Measurements from ENCODE around the gene COIL.
A peak's percentile ranks its signal among the peaks of the same experiment; 100 is the strongest.
"Not testable (repeated sequence)": the region's sequence is repeated elsewhere in the genome, so short reads cannot be mapped to it uniquely, and the experiment has no call there.

Gene COIL, protein sequence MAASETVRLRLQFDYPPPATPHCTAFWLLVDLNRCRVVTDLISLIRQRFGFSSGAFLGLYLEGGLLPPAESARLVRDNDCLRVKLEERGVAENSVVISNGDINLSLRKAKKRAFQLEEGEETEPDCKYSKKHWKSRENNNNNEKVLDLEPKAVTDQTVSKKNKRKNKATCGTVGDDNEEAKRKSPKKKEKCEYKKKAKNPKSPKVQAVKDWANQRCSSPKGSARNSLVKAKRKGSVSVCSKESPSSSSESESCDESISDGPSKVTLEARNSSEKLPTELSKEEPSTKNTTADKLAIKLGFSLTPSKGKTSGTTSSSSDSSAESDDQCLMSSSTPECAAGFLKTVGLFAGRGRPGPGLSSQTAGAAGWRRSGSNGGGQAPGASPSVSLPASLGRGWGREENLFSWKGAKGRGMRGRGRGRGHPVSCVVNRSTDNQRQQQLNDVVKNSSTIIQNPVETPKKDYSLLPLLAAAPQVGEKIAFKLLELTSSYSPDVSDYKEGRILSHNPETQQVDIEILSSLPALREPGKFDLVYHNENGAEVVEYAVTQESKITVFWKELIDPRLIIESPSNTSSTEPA
- total RNA-seq, result 22.1 to 31.0 reads per million in 2 donors

- peak; percentile 84 to 94 (median 88) for DNase-seq
Measured at GRCh38 chr17:56960596-56961538, at the start of gene COIL. TSS of gene COIL (minus strand) at chr17:56961050. CDS start at chr17:56961019, 31 bp downstream.

DNA sequence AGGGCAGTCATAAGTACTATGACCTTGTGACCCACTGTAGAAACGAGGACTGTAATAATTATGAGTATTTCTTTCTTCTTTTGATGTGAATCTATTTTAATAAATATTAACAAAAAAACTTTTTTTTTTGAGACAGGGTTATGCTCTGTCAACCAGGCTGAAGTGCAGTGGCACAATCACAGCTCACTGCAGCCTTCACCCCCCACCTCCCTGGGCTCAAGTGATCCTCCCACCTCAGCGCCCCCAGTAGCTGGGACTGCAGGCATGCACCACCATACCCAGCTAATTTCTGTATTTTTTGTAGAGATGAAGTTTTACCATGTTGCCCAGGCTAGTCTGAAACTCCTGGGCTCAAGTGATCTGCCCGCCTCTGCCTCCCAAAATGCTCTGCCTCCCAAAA, 49.6 kb upstream of the COIL start:
- DNase-seq, result no peak

- DNase-seq, result peak in 4 of 5 experiments; percentile 2 to 69 (median 26)
Measured at GRCh38 chr17:57009737-57010445, 49.0 kb upstream of the COIL start.

DNA sequence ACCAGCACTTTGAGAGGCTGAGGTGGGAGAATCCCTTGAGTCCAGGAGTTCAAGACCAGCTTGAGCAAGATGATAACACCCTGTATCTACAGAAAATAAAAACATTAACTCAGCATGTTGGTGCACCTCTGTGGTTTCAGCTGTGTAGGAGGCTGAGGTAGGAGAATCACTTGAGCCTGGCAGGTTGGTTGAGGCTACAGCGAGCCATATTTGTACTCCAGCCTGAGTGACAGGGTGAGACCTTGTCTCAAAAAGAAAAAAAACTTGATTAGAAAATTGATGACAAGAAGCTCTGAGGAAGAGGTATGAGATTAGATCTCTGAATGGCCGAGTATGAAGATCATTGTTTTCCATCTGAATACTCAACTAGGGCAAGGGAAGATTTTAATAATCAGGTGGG, 48.1 kb upstream of the COIL start:
- DNase-seq, result peak in 1 of 5 experiments; percentile 11

DNA sequence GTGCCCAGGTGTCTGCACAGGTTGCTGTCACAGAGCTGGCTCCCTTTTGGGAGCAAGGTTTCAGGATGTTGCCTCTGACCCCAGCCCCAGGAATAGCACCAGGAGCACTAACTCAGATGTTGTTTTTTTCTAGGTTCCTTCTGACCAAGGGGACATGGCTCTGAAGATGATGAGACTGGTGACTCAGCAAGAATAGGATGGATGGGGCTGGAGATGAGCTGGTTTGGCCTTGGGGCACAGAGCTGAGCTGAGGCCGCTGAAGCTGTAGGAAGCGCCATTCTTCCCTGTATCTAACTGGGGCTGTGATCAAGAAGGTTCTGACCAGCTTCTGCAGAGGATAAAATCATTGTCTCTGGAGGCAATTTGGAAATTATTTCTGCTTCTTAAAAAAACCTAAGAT, 45.2 kb upstream of the COIL start:
- DNase-seq, result no peak

- DNase-seq, result peak in 1 of 5 experiments; percentile 21
Measured at GRCh38 chr17:57004944-57005579, 44.2 kb upstream of the COIL start.

GRCh38 chr17:57002904-57003303, 42.1 kb upstream of the COIL start:
- no peak for DNase-seq

GRCh38 chr17:57001541-57001940, 40.7 kb upstream of the COIL start:
- no peak for DNase-seq

GRCh38 chr17:56997313-56997712, 36.5 kb upstream of the COIL start:
- DNase-seq, result no peak

- no peak for DNase-seq
Measured at GRCh38 chr17:56995766-56996165, 34.9 kb upstream of the COIL start.

- no peak for DNase-seq
Measured at GRCh38 chr17:56994009-56994792, 33.4 kb upstream of the COIL start.

- no peak for DNase-seq
Measured at GRCh38 chr17:56992364-56992763, 31.5 kb upstream of the COIL start.

DNA sequence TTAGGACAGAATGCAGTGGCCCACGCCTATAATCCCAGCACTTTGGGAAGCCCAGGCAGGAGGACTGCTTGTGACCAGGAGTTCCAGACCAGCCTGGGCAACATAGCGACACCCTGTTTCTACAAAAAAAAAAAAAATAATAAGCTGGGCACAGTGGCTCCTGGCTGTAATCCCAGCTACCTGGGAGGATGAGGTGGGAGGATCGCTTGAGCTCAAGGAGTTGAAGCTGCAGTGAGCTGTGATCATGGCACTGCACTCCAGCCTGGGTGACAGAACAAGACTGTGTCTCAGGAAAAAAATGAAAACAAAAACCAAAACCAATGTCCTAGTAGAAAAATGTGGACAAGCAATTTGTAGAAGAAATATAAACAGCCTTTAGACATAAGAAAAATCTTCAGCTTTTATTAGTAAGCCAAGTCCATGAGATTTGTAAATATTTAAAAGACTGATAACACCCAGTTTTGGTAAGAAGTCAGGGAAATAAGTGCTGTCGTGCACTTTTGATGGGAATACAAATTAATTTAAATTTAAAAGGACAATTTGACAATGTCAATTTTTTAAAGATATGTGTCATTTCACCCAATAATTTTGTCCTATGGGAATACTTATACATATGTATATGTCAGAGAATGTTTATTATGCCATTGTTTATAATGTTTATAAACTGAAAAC, 28.2 kb upstream of the COIL start:
- DNase-seq, result no peak

- no peak for DNase-seq
Measured at GRCh38 chr17:56987283-56987834, 26.5 kb upstream of the COIL start.

DNA sequence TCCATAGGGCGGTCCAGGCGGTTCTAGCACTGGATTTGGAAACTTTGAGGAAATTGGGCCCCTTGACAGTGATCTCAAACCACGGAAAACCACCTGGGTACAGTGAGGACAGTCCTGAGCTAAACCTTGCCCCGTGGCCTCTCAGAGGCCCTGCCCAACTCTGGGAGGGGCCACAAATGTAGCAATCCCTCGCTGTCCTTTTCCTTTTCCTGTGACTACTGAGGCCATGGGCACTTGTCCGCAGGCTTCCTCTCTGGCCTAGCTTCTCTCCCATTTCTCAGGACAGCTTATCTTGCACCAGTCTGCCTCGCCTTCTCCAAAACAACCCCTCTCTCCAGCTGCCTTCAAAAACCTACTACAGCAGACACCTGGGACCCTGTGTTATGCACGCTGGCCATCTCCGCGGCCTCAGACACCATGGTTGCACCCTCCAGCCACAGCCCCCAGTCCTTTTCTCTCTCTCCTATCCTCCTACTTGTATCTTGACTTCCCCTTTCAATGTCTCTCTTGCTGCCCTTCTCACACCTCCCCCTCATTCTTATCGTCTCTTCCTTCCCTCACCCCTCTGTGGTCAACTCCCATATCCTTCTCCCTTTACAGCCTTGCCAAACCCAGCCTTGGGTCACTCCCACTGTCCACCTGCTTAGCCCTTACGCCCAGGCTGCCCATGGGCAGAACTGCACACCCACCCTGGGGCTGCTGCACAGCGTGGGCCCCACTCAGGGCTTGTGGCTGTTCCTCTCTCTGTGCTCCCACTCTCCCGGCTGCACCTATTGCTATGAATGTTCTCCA, 24.7 kb upstream of the COIL start:
- DNase-seq, result no peak

GRCh38 chr17:56983366-56983765, 22.5 kb upstream of the COIL start:
- no peak for DNase-seq

- DNase-seq, result no peak
Measured at GRCh38 chr17:56982312-56982711, 21.5 kb upstream of the COIL start.

DNA sequence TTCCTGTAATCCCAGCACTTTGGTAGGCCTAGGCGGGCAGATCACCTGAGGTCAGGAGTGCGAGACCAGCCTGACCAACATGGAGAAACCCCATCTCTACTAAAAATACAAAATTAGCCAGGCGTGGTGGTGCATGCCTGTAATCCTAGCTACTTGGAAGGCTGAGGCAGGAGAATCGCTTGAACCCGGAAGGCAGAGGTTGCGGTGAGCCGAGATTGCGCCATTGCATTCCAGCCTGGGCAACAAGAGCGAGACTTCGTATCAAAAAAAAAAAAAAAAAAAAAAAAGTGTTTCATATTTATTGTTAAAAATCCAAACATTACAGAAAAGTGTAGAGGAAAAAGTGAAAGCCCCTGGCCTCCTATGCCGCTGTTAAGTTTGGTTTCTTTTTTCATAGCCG, 19.7 kb upstream of the COIL start:
- DNase-seq, result not testable (repeated sequence)

GRCh38 chr17:56979091-56979480, 18.2 kb upstream of the COIL start:
- DNase-seq, result peak in 1 of 5 experiments; percentile 41
